GM12891 (cell line): ENCODE measurements around the gene NCKAP5.

ENCODE experiments used
- POLR2A ChIP-seq: IDR thresholded peaks from 2 replicates; pipeline ENCODE4 v1.6.1; 2011; ENCODE audit warnings: low read depth, low read length, control low read depth
- POLR2AphosphoS5 ChIP-seq: IDR thresholded peaks from 2 replicates; pipeline ENCODE4 v1.6.1; 2011; ENCODE audit warnings: low read depth, low read length, control low read depth
- SPI1 ChIP-seq: IDR thresholded peaks from 2 replicates; pipeline ENCODE4 v1.6.1; 2011; ENCODE audit warnings: low read depth, low read length, control low read depth
- TAF1 ChIP-seq: IDR thresholded peaks from 2 replicates; pipeline ENCODE4 v1.6.1; 2011; ENCODE audit warnings: low read depth, low read length, control low read depth

DNA sequence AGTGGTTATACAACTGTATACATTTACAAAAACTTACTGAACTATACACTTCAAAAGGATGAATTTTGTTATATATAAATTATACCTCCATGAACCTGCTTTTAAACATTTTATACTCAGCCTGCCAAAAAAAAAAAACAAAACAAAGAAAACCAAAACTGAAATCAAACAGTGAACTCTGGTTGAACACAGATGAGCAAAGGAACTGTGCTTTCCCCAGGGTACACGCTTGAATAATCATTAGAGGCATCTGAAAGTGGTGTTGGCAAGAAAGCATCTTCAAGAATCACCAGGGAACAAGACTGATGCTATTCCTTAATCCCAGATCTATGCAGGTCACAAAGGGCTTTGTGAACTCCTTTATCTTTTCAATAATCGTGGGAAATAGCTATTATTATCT, 821.2 kb downstream of the NCKAP5 start:
- no peak for TF ChIP-seq POLR2A
- TF ChIP-seq POLR2AphosphoS5 = no peak
- no peak for TF ChIP-seq TAF1
- no peak for TF ChIP-seq SPI1
